GM21717 (cell line): ENCODE measurements around the gene RNF20.
"Not testable (repeated sequence)": the region's sequence is repeated elsewhere in the genome, so short reads cannot be mapped to it uniquely, and the experiment has no call there.

ENCODE experiments used
- ATAC-seq: cut with Tn5 transposase; IDR thresholded peaks from one replicate; pipeline ENCODE4 v1.9.1; 2021; ENCODE audit warnings: mild to moderate bottlenecking, moderate library complexity; ENCODE audit not compliant: unreplicated experiment

The RNF20 gene

DNA sequence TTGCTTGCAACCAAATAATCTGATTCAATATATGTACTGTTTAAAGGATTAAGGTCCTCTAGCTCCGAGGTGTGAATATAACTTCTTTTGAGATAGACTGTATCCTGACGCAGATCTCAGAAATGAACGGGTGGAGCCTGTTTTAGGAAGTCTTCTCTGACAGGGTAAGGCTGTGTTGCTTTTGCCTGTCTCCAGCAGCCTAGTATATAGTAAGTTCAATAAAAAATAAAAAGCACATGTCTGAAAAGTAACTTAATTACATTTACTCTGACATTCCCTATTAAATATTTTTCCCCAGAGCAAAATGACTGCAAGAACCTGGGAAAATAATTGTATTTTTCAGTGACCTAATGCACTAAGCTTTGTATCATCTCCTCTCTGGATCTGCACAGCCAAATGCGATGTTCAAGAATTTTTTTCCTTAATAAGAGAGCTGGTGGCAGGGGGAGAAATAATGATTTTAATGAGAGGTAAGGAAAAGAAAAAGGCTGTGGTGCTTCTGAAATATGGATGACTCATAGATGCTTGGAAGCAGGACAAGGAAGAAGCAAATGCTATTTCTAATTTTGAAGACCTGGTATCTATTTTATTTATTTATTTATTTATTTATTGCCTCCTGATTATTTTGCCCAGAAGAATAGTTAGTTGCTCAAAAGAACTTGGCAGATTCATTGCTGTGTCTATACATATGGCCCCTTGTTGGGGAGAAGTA lies 53.8 kb downstream of the RNF20 start:
- no peak for ATAC-seq

DNA sequence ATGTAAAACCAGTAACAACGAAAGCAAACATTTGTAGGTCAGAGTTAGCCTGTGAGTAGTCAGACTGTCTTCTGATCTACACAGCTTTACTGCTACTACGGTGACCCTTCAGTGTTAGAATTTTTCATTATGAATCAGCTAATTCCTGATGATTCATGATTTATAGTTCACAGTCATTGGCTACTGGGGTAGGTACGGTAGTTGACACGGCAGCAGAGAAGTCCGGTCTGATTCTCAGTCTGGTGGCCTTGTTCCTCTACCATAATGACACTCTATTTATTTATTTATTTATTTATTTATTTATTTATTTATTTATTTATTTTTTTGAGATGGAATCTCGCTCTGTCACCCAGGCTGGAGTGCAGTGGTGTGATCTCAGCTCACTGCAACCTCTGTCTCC lies 56.4 kb downstream of the RNF20 start:
- ATAC-seq: not testable (repeated sequence)

DNA sequence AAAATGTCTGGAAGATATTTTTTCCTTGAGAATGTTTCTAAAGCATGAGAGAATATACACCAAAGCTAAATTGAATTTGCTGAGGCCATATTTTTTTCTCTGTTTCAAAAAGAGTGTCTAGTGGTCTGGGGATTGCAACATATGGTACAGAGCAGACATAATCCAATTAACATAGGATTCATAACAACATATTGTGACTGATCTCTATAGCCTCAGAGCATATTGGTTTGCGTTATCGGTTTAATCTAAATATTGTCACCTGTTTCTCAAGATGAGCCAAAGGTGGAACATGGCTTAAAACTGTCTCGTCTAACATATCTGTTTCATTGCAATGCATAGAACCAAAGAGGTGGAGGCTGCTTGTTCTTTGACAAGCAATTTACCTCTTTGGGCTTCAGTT lies 57.2 kb downstream of the RNF20 start:
- ATAC-seq: no peak

DNA sequence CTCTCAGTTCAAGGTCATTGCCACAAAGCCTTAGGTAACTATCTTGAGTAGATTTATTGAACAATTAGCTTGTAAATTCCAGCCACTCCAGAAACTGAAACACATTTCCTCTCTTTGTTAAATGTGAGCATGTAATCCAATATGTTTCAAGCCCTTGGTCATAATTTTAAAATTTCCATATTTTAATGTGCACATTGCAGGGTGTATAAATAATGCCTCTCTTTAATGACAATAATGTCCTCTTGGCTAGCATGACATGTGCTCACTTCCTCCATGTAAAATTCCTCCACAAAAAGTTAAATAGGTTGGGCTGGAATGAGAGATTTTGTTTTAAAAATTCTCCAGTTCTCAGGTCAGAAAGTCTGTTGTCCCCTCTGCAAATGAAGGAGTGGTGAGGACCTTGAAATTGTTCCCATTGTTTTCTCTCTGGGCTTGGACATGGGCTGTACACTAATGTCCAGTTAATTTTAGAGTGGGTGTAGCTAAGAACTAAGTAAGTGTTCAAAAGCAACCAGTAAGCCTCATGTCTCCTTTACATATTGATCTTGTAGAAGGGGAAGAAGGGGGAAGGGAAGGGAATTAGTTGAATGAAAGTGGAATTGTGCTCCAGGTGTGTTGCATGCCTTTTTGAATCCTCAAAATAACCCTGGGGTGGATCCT lies 58.3 kb downstream of the RNF20 start:
- ATAC-seq: no peak

DNA sequence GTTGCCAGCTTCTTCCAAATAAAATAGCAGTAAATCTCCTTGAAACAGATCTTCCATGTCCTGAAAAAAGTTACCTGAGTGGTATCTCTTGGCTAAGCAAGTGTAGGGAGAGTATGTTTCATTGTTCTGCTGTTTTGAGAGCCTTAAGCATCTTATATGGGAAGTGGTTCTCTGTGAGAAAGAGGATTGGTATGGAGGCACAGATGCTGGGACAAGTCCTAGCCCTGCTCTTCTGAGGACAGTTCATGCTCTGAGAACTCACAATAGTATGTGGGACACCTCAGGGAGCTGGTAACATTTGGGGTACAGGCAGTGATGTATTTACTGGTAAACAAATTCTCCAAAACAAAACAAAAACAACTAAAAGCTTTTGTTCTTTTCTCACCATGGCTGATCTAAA lies 59.1 kb downstream of the RNF20 start:
- no peak for ATAC-seq

DNA sequence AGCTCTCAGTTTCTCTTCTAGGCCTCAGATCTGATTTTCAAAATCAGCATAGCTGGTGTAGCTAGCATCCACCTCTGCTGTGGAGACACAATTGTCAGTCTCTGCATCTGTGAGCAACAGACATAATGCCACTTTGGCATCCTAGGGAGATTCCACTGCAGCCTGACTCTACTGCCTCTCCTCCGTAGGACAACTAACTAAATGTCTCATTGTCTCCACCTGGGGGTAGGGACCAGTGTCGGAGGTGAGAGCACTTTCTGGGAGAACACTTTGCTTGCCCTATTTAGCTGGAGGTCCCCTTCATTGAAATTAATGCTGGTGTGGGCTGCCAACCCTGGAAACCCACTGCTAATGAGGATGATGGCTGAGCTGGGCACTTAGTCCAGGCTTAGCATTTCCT lies 59.7 kb downstream of the RNF20 start:
- no peak for ATAC-seq

DNA sequence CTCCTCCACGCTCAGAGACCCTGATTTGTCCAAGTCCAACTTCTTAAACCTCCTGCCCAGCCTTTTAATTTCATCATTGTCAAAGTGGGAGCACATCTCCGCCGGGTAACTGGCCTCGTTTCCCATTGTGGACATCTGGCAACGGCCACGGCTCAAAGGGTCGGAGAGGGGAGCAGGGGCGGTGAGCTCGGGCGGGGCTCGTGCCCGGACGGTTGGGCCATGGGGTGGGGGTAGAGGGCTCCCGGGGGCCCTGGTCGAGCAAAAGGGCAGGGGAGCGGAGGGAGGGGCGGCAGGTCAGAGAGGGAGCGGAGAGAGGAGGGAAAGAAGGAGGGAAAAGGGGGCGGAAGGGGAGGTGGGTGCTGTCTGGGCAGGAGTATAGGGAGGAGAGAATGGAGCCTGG lies 61.1 kb downstream of the RNF20 start, which contains the start of gene PPP3R2:
TSS of gene PPP3R2 (minus strand) at position 174 of the 400 bp plus-strand sequence. CDS start at position 126, 48 bp downstream.
- ATAC-seq: no peak

DNA sequence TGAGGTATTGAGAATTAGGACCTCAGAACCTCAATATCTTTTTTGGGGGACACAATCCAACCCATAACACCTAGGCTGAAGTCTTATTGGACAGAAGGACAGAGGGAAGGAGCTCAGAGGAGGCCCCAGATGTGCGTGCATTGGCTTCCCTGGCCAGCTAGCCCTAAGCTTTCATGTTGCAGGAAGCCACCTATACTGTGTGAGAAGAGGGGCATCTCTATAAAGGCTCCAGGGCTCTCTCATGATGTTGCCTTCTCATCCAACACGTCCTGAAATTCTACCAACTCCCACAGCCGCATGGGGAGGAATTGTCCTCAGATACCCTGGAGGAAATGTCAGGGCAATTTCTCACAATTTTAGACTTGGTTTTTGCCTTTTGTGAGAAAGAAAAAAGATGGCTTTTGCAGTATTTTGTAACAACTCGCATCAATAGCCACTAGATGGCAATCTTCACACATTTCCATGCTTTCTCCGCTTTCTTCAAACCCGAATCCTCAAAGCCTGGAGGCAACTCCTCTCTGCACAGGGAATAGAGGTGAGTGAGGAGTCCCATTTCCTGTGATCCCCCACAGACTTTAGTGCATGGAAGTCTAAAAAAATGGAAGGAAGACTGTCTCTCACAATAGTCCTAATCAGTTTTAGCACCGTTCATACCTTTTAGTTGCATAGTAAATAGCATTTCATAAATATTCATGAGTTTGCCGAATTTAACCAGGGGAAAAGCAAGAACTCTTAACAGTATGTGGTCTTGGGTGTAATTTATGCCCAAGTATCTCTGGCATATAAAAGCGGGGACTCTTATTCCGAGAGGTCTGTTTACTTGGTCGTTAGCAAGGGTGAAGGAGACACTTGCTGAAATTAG lies 68.5 kb downstream of the RNF20 start:
- ATAC-seq: no peak

DNA sequence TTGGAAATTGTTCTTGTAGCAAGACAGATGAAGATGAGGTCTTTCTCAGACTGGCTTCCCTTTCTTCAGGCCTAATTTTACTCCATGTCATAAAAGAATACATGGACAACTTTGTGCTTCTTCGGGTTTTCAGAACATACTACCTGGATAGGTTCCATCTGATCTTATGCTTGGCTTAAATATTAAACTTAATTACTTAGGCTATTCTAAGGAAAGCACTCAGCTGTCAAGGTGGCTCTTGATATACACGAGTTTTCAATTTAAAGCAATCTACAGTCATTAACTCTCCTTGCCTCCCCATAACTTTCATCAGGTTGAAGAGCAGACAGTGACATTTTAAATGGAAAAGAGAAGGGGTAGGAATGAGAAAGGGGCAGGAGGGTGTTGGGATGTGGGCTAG lies 70.6 kb downstream of the RNF20 start:
- ATAC-seq: no peak

DNA sequence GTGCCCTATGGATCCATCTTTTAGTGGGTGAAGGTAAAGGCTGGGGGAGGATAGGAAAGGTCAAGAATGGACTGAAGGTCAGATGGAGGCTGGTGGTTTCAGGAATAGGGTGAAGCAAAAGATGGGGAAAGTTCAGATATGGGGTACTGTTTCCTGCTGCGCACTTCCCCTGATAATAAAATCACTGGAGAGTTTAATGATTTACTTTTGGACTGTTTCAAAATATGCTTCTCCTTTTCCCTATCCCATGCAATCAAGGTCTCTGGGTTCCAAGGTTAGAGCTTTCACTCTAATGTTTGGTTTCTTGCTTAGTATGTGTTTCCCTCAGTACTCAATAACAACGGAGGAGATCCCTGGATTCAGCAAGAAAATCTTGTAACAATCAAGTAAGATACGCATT lies 71.9 kb downstream of the RNF20 start:
- ATAC-seq: no peak
